Mammary epithelial cell (primary cell): ENCODE measurements around the gene RASGRP2.
"Not testable (repeated sequence)": the region's sequence is repeated elsewhere in the genome, so short reads cannot be mapped to it uniquely, and the experiment has no call there.

Source experiments
- CTCF ChIP-seq, 2 donors: IDR thresholded peaks in 1 of 2; conservative IDR thresholded peaks in 1 of 2; 2 replicates each; pipeline ENCODE4 v1.5.1; 2011 to 2012; ENCODE audit warnings: inconsistent platforms in 2 of 2, low read length in 2 of 2, mild to moderate bottlenecking in 2 of 2, control low read depth in 1 of 2, low read depth in 1 of 2; ENCODE audit not compliant: insufficient read depth in 1 of 2; ENCODE audit errors: extremely low read depth in 1 of 2
- EZH2 ChIP-seq: IDR thresholded peaks from 2 replicates; pipeline ENCODE4 v1.6.1; 2012; ENCODE audit warnings: low read length, inconsistent platforms, borderline replicate concordance

GRCh38 chr11:64701956-64702355, 42.0 kb downstream of the RASGRP2 start:
- TF ChIP-seq CTCF (conservative IDR thresholded peaks at IDR 0.05 in 1 of 2, IDR thresholded peaks at IDR 0.05 in 1 of 2; ENCODE audit: extremely low read depth in 1 of 2, insufficient read depth in 1 of 2, low read depth in 1 of 2, low read length in 2 of 2); EZH2: not testable (repeated sequence)
